ENCODE measurements around the gene CYLD. TPM values are rescaled to one million over a fixed set of nuclear protein-coding genes. Genes with fewer than 3 reads are reported as not detected.

Gene CYLD
- total and polyA plus RNA-seq, 2 donors (not counting 1 experiment from before 2014, with no cell fraction given) = 30.0 to 160 TPM

GRCh38 chr16:50842589-50842988, 100.7 kb downstream of the CYLD start:
- no peak for DNase-seq
- H3K27ac Mint-ChIP-seq = no peak overlapping the region
- H3K4me2 ChIP-seq (replicated peaks; ENCODE audit: low read depth, low read length, poor library complexity, severe bottlenecking) = no peak overlapping the region
- H3K27me3 Mint-ChIP-seq = peaks cover 48% of the 10 kb centered on the region
- H3K9me3 Mint-ChIP-seq (ENCODE audit: insufficient read depth) = no peaks in the 10 kb centered on the region
- TF ChIP-seq CTCF (IDR thresholded peaks at IDR 0.05) = no peak
- TF ChIP-seq EZH2 (IDR thresholded peaks at IDR 0.05; ENCODE audit: borderline replicate concordance, insufficient read depth, low read depth, low read length, poor library complexity, severe bottlenecking) = no peak
- ATAC-seq (ENCODE audit: low read depth) = no peak
- WGBS (ENCODE audit: insufficient coverage) = 88% methylated on average over 3 of the region's 4 CpGs
- H3K4me3 Mint-ChIP-seq = peak overlapping the region; percentile 3
- H3K9ac ChIP-seq (ENCODE audit: low read length) = no peak overlapping the region
- intact Hi-C loops (cut with micrococcal nuclease) = no loop called here
- no peak overlapping the region for H3K27ac ChIP-seq (ENCODE audit: low read length in 2 of 2)
- ChIA-PET CTCF (no interaction called here), POLR2A (no interaction called here)
- no peaks in the 10 kb centered on the region for H3K79me2 ChIP-seq (ENCODE audit: control insufficient read depth, insufficient read depth, low read length)
- H3K4me3 ChIP-seq (ENCODE audit: control extremely low read depth in 1 of 5, extremely low read depth in 1 of 5, insufficient read depth in 1 of 5, low read depth in 2 of 5, low read length in 4 of 5) = no peak overlapping the region
- peaks cover 14% of the 10 kb centered on the region for H3K4me1 Mint-ChIP-seq
- H2AFZ ChIP-seq (ENCODE audit: insufficient read depth, low read depth, low read length, poor library complexity, severe bottlenecking) = no peak overlapping the region
- H3K9me3 ChIP-seq (ENCODE audit: control extremely low read depth in 1 of 3, control insufficient read depth in 2 of 3, insufficient read depth in 1 of 3, low read length in 2 of 3) = peaks cover 0 to 8% (median 0%) of the 10 kb centered on the region in 3 donors
- H3K4me1 ChIP-seq (ENCODE audit: control insufficient read depth in 2 of 2, insufficient read depth in 2 of 2, low read length in 2 of 2) = peaks cover 11 to 12% of the 10 kb centered on the region in 2 donors
- H3K36me3 ChIP-seq (replicated peaks in 1 of 2; ENCODE audit: control extremely low read depth in 1 of 2, control insufficient read depth in 1 of 2, extremely low read depth in 1 of 2, insufficient read depth in 2 of 2, low read length in 1 of 2) = no peaks in the 10 kb centered on the region
- H4K20me1 ChIP-seq (ENCODE audit: control insufficient read depth, insufficient read depth, low read length, poor library complexity, severe bottlenecking) = no peaks in the 10 kb centered on the region
- peaks cover 0 to 38% (median 13%) of the 10 kb centered on the region in 4 experiments for H3K27me3 ChIP-seq (replicated peaks in 1 of 4; ENCODE audit: control extremely low read depth in 1 of 4, control insufficient read depth in 3 of 4, insufficient read depth in 4 of 4, low read length in 3 of 4)

GRCh38 chr16:50844840-50845239, 103.0 kb downstream of the CYLD start:
- ChIA-PET POLR2A (no interaction called here), CTCF (no interaction called here)
- WGBS (ENCODE audit: insufficient coverage) = 70% methylated on average over 2 of the region's 5 CpGs
- Histone ChIP-seq H3K79me2 (ENCODE audit: control insufficient read depth, insufficient read depth, low read length) (no peaks in the 10 kb centered on the region), H3K36me3 (replicated peaks in 1 of 2; ENCODE audit: control extremely low read depth in 1 of 2, control insufficient read depth in 1 of 2, extremely low read depth in 1 of 2, insufficient read depth in 2 of 2, low read length in 1 of 2) (no peaks in the 10 kb centered on the region), H3K9me3 (ENCODE audit: control extremely low read depth in 1 of 3, control insufficient read depth in 2 of 3, insufficient read depth in 1 of 3, low read length in 2 of 3) (peaks cover 0 to 8% (median 0%) of the 10 kb centered on the region in 3 donors), H4K20me1 (ENCODE audit: control insufficient read depth, insufficient read depth, low read length, poor library complexity, severe bottlenecking) (no peaks in the 10 kb centered on the region), H3K4me3 (ENCODE audit: control extremely low read depth in 1 of 5, extremely low read depth in 1 of 5, insufficient read depth in 1 of 5, low read depth in 2 of 5, low read length in 4 of 5) (no peak overlapping the region), H3K27me3 (replicated peaks in 1 of 4; ENCODE audit: control extremely low read depth in 1 of 4, control insufficient read depth in 3 of 4, insufficient read depth in 4 of 4, low read length in 3 of 4) (peaks cover 0 to 38% (median 12%) of the 10 kb centered on the region in 4 experiments), H3K9ac (ENCODE audit: low read length) (no peak overlapping the region), H3K4me1 (ENCODE audit: control insufficient read depth in 2 of 2, insufficient read depth in 2 of 2, low read length in 2 of 2) (peaks cover 11 to 12% of the 10 kb centered on the region in 2 donors), H3K27ac (ENCODE audit: low read length in 2 of 2) (no peak overlapping the region), H2AFZ (ENCODE audit: insufficient read depth, low read depth, low read length, poor library complexity, severe bottlenecking) (no peak overlapping the region), H3K4me2 (replicated peaks; ENCODE audit: low read depth, low read length, poor library complexity, severe bottlenecking) (no peak overlapping the region)
- no peak overlapping the region for H3K4me3 Mint-ChIP-seq
- peaks cover 14% of the 10 kb centered on the region for H3K4me1 Mint-ChIP-seq
- no peak for ATAC-seq (ENCODE audit: low read depth)
- intact Hi-C loops (cut with micrococcal nuclease) = no loop called here
- H3K27ac Mint-ChIP-seq = no peak overlapping the region
- no peak for DNase-seq
- TF ChIP-seq EZH2 (IDR thresholded peaks at IDR 0.05; ENCODE audit: borderline replicate concordance, insufficient read depth, low read depth, low read length, poor library complexity, severe bottlenecking) = no peak
- TF ChIP-seq CTCF (IDR thresholded peaks at IDR 0.05) = no peak
- peaks cover 39% of the 10 kb centered on the region for H3K27me3 Mint-ChIP-seq
- H3K9me3 Mint-ChIP-seq (ENCODE audit: insufficient read depth) = no peaks in the 10 kb centered on the region
